ENCODE measurements around the gene TPRG1L.

DNA sequence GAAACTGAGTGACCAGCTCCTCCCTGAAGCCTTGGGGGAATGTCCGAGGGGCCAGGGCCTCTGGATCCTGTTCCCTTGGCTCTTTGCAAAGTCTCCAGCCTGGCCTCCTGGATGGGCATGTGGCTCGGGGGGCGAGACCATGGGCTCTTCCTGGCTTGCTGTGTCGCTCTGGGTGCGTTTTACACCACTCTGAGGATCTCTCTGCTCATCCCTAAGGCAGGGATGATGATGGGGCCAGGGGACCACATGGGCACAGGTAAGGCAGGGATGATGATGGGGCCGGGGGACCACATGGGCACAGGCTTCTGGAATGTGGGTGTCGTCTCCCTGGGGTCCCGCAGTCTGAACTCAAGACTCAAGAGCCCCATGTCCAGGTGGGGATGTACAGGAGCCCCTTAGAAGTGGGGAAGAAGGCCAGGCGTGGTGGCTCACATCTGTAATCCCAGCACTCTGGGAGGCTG, 45.2 kb downstream of the TPRG1L start:
- TF ChIP-seq, protein P1, sequence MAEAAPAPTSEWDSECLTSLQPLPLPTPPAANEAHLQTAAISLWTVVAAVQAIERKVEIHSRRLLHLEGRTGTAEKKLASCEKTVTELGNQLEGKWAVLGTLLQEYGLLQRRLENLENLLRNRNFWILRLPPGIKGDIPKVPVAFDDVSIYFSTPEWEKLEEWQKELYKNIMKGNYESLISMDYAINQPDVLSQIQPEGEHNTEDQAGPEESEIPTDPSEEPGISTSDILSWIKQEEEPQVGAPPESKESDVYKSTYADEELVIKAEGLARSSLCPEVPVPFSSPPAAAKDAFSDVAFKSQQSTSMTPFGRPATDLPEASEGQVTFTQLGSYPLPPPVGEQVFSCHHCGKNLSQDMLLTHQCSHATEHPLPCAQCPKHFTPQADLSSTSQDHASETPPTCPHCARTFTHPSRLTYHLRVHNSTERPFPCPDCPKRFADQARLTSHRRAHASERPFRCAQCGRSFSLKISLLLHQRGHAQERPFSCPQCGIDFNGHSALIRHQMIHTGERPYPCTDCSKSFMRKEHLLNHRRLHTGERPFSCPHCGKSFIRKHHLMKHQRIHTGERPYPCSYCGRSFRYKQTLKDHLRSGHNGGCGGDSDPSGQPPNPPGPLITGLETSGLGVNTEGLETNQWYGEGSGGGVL (tag by site-specific recombination; IDR thresholded peaks at IDR 0.05): no peak
- TF ChIP-seq, protein P2, sequence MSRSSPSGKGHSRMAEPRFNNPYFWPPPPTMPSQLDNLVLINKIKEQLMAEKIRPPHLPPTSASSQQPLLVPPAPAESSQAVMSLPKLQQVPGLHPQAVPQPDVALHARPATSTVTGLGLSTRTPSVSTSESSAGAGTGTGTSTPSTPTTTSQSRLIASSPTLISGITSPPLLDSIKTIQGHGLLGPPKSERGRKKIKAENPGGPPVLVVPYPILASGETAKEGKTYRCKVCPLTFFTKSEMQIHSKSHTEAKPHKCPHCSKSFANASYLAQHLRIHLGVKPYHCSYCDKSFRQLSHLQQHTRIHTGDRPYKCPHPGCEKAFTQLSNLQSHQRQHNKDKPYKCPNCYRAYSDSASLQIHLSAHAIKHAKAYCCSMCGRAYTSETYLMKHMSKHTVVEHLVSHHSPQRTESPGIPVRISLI (tag by site-specific recombination; IDR thresholded peaks at IDR 0.05): no peak
- TF ChIP-seq, protein P3, sequence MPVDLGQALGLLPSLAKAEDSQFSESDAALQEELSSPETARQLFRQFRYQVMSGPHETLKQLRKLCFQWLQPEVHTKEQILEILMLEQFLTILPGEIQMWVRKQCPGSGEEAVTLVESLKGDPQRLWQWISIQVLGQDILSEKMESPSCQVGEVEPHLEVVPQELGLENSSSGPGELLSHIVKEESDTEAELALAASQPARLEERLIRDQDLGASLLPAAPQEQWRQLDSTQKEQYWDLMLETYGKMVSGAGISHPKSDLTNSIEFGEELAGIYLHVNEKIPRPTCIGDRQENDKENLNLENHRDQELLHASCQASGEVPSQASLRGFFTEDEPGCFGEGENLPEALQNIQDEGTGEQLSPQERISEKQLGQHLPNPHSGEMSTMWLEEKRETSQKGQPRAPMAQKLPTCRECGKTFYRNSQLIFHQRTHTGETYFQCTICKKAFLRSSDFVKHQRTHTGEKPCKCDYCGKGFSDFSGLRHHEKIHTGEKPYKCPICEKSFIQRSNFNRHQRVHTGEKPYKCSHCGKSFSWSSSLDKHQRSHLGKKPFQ (tag by site-specific recombination; IDR thresholded peaks at IDR 0.05): no peak
- TF ChIP-seq ZNF843 (tag by site-specific recombination; IDR thresholded peaks at IDR 0.05) (no peak), ZNF621 (tag by site-specific recombination; IDR thresholded peaks at IDR 0.05) (no peak), ZBTB1 (tag by site-specific recombination; IDR thresholded peaks at IDR 0.05) (no peak), ZNF416 (tag by site-specific recombination; IDR thresholded peaks at IDR 0.05) (no peak), ZFHX2 (tag by site-specific recombination; conservative IDR thresholded peaks at IDR 0.05) (no peak), YY1 (tag by site-specific recombination; IDR thresholded peaks at IDR 0.05) (no peak)
- TF ChIP-seq, protein P4, sequence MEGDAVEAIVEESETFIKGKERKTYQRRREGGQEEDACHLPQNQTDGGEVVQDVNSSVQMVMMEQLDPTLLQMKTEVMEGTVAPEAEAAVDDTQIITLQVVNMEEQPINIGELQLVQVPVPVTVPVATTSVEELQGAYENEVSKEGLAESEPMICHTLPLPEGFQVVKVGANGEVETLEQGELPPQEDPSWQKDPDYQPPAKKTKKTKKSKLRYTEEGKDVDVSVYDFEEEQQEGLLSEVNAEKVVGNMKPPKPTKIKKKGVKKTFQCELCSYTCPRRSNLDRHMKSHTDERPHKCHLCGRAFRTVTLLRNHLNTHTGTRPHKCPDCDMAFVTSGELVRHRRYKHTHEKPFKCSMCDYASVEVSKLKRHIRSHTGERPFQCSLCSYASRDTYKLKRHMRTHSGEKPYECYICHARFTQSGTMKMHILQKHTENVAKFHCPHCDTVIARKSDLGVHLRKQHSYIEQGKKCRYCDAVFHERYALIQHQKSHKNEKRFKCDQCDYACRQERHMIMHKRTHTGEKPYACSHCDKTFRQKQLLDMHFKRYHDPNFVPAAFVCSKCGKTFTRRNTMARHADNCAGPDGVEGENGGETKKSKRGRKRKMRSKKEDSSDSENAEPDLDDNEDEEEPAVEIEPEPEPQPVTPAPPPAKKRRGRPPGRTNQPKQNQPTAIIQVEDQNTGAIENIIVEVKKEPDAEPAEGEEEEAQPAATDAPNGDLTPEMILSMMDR (tag by site-specific recombination; IDR thresholded peaks at IDR 0.05): no peak
- TF ChIP-seq, protein P5, sequence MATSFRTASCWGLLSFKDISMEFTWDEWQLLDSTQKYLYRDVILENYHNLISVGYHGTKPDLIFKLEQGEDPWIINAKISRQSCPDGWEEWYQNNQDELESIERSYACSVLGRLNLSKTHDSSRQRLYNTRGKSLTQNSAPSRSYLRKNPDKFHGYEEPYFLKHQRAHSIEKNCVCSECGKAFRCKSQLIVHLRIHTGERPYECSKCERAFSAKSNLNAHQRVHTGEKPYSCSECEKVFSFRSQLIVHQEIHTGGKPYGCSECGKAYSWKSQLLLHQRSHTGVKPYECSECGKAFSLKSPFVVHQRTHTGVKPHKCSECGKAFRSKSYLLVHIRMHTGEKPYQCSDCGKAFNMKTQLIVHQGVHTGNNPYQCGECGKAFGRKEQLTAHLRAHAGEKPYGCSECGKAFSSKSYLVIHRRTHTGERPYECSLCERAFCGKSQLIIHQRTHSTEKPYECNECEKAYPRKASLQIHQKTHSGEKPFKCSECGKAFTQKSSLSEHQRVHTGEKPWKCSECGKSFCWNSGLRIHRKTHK (tag by site-specific recombination; IDR thresholded peaks at IDR 0.05): no peak
